Activated CD4-positive, alpha-beta T cell treated with anti-CD3 and anti-CD28 coated beads, Interleukin-2, amount 50 U/mL, for 1 hour (primary cell): ENCODE data around the gene BNIP3.
"Not testable (repeated sequence)": the region's sequence is repeated elsewhere in the genome, so short reads cannot be mapped to it uniquely, and the experiment has no call there.

Experiments used
- DNase-seq: peaks from one replicate; pipeline ENCODE4 v3.0.0-alpha.2; 2020

Gene BNIP3

DNA sequence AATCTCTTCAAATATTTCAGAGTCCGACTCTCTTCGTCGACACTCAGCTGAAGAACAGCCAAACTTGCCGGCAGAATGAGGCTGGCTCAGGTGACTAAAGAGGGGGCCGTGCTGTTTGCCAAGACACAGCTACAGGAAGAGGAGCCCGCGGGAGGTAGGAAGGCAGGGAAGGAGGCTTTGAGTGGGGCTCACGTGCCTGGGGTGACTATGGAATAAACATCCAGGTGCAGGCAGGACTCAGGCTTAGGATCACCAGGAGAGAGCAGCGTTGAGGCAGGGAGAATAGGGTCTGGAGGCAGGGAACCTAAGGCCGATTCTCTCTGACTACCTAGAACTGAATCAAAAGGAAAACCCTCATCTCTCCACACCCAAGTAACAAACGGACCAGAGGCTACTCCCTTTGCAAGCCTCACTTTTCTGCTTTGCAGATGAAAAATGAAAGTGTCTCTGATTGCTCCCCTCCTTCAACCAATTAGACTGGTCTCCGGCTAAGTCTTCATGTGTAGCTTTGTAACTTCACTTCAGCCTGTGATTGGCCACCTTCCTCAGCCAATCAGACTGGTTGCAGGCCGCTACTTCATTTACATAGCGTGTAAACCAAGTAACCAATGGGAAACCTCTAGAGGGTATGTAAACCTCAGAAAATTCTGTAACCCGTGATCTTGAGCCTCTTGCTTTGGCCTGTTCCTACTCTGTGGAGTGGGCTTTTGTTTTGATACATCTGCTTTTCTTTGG, 19.7 kb upstream of the BNIP3 start:
- no peak for DNase-seq

DNA sequence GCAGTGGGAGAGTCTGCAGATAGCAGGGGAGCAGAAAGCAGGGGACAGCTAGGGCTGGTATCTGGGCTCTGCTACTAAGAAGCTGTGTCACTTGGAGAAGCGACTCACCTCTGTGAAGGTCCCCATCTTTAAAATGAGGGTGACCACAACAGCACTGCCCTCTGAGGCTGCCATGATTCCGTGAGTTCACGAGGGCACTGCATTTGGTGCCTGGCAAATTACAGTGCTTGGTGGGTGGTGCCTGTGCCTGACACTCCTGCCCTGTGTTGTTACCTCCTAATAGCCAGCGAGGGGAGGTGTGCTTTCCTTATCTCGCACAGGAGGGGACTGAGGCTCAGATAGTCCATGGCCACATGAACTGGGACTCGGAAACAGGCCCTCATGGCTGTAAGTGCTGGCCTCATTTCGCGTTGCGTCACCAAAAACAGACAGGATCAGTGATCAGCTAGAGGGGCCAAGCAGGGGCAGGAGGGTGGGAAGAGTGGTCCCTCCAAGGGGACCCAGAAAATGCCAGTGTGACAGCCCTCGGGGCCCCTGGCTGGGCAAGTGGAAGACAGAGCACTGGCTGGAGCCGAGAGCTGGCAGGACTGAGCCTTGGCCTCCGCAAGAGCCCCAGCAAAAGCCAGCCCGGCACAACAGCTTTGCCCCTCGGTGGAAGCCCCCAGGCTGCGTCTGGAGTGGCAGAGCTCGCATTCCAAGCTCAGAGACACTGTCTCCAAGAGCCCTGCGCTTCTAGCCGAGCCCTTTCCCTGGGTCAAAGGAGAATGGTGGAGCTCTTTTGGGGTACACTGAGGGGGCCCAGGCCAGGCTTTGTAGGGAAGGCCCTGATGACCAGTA, 17.3 kb upstream of the BNIP3 start:
- no peak for DNase-seq

DNA sequence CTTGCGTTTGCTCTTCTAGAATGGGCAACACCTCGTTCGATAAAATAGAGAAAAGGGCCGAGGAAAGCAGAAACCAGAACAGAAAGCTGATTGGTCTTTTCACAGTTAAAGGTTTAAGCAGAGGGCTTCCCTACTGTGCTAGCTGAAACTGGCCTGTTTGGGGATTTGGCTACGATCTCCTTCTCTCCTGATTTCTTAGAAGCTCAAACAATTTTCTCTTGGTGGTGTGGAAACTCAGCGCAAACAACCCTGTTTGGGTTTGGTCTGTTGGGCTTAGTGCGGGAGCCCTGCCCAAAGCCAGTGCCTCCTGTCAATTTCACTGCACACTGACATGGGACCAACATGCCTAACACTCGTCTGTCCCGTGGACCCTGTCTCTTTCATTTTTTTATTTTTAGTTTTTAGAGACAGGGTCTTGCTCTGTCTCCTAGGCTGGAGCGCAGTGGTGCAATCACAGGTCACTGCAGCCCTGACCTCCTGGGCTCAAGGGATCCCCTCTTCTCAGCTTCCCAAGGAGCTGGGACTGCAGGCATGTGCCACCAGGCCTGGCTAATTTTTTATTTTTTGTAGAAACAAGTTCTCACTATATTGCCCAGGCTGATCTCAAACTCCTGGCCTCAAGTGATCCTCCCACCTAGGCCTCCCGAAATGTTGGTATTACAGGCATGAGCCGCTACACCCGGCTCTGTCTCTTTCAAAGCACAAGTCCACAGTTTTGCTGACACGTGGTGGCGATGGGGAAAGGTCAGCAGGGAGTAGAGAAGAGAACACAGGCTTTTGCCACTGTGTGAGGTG, 16.5 kb upstream of the BNIP3 start:
- DNase-seq, result no peak

DNA sequence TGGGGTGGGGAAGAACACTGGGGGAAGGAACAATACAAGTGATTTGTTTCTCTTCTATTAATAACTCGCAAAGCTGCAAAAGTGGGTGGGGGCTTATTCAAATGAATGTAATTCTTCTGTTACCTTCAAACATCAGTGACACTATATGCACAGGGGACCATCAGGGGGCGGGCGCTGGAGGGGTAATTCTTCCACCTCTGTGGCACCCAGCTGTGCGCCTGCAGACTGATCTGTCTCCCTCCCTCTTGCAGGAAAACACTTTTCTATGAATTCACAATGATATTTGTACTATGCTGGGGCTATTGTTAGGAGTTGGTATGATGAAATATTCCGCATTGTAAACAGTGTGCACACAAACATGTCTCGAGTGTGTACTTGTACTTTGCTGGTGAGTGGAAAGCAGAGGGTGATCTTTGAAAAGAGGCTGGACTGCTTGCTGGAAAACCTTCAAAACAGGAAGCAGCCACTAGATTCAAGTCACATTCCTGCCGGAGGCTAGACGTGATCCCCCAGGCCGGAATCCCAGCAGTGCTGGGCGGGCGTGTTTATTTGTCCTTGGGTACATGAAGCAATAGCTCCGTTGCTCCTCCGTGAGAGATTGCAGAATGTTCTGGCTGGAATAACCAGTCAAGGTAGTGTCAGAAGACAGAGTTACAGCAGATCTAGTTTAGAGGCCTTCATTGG, 15.8 kb upstream of the BNIP3 start:
- no peak for DNase-seq

DNA sequence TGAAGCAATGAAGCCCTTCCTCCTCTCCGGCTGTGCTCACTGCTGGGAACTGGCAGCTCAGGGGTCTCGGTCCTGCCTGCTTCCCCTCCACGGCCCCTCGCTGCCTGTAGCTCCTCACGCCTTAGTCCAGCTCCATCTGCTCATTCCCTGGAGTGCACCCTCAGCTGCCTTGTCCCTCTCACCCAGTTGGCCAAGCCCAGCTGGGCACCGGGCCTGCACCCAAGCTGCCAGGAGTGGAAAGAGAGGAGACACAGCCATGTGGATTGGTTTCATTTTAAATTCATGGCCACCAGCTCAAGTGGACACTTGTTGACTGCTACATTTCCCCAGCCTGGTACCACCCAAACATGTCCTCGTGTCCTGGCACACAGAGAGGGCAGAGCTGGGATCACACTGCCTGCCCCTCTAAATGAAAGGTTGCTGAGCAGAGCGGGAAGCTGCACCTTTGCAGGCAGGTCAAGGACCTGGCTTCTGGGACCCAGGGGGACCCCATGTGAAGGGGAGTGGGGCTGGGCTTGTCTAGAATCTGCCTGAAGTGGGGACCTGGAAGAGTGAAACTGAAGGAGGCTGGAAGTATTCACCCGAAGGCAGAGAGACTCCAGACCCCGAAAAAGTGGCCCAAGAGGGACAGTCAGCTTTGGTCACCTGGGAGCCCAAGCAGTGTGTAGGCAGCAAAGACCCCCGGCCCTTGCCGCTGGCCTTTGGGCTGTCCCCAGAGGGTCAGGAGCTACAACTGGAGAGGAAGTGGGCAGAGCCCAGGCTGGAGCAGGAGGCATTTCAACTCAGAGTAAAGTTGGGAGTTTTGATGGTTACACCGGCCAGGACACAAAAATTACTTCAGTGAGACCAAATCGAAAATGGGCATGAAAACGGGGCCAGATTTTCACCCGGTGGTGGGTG, 15.0 kb upstream of the BNIP3 start:
- DNase-seq, result no peak

DNA sequence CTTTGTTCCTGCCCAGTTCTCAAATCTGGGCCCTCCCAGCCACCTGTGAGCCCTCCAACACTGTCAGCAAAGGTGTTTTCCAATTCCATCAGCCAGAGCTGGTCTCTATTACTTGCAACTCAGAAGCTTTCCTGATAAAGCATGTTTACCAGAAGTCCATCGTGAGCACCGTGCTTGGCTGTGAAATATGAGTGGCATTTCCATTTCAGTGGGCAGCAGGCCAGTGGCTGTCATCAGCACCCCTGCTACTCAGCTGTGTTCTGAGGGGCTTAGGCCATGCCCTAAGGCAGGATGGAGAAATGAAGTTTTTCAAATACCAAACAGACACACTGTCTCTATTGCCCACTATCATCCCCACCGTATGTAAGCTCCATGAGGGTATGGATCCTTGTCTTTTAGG, 12.7 kb upstream of the BNIP3 start:
- DNase-seq, result no peak

DNA sequence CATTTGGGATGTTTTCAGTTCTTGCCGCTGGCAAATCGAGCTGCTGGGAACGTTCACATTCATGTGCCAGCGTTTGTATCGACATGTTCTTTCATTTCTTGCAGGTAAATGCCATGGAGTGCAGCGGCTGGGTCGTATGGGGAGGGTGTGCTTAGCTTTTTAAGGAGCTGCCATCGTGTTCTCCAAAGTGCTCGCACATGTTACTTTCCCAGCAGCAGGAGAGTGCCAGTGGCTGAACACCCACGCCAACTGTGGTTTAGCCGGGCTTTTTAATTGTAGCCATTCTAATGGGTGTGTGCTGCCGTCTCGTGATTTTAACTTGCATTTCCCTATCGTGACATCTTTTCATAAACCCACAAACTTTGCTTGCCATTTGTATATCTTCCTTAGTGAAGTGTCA, 11.6 kb upstream of the BNIP3 start:
- DNase-seq, result no peak

DNA sequence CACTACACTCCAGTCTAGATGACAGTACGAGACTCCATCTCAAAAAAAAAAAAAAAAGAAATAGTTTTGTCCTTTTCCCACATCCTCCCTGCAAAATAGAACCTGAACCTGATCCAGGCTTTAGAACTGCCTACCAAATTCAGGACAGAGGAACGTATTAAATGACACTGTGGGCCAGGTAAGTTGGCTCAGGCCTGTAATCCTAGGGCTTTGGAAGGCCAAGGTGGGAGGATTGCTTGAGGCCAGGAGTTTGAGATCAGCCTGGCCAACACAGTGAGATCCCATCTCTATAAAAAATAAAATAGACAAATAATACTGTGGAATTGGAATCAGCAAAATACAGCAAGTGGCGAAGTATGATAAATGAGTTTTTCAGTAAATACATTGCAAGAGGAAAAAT, 10.0 kb upstream of the BNIP3 start:
- no peak for DNase-seq

DNA sequence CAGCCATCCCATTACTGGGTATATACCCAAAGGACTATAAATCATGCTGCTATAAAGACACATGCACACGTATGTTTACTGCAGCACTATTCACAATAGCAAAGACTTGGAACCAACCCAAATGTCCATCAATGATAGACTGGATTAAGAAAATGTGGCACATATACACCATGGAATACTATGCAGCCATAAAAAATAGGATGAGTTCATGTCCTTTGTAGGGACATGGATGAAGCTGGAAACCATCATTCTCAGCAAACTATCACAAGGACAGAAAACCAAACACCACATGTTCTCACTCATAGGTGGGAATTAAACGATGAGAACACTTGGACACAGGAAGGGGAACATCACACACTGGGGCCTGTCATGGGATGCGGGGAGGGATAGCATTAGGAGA, 6.1 kb upstream of the BNIP3 start:
- not testable (repeated sequence) for DNase-seq

DNA sequence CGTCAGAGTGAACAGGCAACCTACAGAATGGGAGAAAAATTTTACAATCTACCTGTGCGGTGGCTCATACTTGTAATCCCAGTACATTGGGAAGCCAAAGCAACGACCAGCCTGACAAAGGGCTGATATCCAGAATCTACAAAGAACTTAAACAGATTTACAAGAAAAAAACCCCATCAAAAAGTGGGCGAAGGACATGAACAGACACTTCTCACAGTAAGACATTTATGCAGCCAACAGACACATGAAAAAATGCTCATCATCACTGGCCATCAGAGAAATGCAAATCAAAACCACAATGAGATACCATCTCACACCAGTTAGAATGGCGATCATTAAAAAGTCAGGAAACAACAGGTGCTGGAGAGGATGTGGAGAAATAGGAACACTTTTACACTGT, 5.6 kb upstream of the BNIP3 start:
- DNase-seq, result not testable (repeated sequence)

DNA sequence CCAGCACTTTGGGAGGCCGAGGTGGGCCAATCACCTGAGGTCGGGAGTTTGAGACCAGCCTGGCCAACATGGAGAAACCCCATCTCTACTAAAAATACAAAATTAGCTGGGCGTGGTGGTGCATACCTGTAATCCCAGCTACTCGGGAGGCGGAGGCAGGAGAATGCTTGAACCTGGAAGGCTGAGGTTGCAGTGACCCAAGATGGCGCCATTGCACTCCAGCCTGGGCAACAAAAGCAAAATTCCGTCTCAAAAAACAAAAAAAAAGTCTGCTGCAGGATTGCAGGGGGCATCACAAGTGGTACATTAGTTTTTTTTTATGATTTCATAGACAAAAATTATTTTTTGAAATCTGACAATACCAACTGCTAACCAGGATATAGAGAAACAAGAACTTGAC, 5.1 kb upstream of the BNIP3 start:
- not testable (repeated sequence) for DNase-seq

DNA sequence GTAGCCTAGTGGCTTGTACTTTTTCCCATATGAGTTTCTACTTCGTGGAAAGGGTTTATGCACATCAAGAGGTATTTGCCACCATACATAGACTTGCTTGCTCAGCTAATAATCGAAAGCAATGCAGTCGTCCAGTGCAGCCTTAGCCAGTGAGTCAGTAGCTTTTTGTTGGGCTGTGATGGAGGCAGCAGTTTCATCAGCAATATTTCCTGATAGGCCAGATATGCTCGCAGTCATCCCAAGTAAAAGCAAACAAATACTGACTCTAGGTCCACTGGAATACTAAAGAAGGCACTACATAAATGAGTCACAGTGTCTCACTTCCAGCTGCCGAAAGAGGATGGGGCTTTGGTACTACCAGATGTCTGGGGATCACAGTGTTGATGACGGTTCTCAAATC, 2.1 kb upstream of the BNIP3 start:
- no peak for DNase-seq

DNA sequence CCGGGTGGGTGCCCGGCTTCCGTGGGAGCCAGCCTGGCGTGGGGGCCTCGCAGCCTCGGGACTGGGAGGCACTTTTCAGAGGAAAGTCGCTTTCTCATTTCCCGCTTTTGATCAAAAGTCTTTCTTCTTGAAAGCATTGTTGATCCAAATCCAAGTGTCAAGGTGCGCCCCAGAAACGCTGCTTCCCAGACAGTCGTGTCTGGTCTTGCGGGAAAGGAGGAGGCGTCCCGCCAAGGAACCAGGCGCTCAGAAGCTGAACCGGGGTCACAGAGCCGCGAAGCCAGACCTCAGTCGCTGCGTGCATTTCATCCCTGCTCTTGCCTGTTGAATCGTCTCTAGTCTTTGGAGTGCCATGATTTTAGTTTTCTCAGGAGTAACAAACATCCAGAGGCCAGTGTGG, 1.1 kb upstream of the BNIP3 start:
- no peak for DNase-seq

DNA sequence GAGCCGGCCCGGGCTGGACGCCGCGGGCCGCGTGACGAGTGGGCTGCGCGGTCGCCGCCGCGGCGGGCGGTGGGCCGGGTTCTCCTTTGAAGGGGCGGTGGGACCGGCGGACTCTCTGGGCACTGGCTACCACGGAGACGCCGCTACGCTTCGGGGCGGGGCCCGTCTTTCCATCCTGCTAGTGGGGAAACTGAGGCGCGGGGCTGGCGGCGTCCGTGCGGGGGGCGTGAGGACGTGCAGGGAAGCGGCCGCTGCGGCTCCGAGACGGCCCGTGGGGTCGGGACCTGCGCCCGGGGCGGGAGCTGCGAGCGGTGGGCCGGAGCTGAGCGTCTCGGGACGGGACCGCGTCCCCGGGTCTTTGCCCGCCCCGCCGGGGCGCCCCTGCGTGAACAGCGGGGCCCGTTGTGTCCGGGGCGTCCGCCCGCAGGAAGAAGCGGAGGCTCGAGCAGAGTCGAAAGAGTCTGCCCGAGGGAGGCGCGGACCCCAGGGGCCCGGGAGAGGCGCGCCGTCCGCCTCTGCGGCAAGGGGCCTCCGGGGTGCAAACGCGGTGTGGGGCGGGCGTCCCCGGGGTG, 548 bp upstream of the BNIP3 start:
- no peak for DNase-seq

DNA sequence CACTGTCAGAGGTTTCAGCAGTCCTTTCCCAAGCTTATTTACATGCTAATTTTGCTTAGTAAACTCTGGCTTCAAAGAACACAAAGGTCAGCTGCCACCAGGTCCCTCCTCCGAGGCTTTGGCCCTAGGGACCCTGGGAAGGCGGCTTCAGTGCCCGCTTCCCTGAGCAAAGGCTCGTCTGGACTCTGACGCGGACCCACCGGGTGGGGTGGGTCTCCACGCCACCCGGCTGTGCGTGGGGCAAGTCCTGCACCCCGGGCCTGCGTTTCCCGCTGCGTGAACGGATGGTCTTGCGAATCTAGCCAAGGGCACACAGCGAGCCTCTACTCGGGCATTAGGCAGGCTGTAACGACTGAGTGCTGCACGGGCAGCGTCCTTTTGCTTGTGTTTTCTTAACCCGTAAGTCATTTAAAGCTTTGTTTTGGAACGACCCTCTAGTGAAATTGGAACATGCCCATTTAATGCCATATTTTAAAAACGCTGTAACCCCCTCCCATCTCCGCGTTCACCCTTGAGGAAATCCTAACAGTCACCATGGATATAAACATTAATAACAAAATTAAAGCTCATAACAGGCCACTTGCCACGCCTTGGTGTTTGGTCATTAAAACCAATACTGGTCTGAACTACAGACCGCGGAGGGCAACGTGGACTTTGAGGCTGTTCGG, 828 bp downstream of the BNIP3 start:
- DNase-seq, result no peak

DNA sequence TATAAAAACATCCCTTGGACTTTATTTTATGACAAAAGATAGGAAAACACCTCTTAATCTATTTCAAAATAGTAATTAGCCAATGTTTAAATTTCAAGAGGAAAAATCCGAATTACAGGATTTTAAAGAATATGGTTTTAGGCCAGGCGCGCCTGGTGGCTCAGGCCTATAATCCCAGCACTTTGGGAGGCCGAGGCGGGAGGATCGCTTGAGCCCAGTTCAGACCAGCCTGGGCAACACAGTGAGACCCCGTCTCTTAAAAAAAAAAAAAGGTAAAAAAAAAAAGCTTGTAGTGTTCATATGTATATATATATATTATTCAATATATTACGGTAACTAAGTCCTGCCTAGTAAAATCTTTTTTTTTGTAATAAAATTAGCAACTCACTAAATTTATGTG, 1.4 kb downstream of the BNIP3 start:
- no peak for DNase-seq

DNA sequence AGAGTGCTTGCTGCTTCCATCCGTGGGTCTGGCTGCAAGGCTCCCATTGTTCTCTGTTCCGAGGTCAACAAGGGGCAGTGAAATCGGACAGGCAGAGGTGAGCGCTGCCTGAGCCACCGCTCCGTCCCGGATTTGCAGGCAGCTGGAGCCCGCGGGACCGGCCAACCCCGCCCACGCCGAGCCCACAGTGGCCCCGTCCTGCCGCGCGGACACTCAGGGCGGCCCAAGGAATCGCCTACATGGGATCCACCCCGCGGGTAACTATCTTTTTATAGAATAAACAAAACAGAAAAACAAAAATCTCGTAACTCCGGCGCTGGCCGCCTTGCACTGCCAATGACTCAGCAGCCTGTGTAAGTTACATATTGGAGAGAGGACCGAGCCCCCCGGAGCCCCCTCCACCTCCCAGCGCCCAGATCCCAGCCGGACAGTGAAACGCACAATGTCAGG, 1.9 kb downstream of the BNIP3 start:
- no peak for DNase-seq

DNA sequence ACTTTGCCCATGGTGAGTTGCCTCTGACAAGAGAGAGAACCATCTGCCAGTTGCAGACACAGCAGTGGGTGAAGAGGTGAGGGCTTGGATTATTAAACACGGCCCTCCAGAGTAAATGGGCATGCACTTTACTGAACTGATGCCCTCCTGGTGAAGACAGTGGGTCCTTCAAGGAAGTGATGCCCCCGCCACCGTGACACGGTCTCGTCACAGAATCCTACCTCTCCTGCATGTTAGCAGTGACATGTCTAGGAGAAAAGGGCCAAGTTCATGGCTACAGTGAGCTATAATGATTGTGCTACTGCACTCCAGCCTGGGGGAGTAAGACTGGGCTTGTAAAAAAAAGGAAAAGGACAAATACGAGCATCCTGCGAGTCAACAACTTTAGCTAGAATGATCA, 2.4 kb downstream of the BNIP3 start:
- DNase-seq, result no peak

DNA sequence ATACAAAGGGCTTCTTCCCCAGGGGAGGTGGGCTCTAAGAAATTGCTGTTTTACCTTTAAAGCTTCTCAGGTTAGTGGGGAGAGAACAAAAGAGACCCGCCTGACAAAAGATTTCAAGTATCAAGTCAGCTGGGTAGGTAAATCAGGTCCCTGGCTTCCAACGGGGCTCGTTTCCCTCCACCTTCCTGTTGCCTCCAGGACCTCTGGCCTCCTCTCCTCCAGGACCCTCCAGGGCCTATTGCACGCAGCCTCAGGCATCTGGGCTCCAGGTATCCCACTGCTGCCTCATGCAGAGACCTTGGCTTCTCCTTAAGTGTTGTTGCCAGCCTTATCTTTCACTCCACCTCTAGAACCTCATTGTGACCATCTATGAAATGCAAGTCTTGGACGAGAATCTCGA, 2.9 kb downstream of the BNIP3 start:
- DNase-seq, result no peak

DNA sequence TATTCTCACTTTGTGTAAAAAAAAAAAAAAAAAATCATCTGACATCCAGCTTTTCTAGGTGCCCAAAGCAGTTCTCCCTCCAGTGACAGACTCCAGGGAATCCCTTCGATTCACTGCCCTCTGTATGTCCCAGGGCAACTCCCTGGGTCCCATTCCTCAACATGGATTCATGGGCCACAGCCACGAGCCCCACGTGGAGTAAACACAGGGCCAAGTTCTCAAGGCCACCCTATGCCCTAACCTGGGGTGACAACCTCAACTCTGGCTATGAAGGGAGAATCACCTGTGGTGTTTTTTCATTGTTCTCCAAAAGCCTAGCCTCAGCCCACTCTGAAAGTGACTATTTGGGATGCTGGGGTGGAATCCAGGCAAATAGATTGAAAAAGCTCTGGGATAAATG, 3.4 kb downstream of the BNIP3 start:
- DNase-seq, result no peak
